GM19395 (cell line): ENCODE measurements around the gene PTPN6.

Experiments
- ATAC-seq: cut with Tn5 transposase; IDR thresholded peaks from one replicate; pipeline ENCODE4 v1.9.1; 2021; ENCODE audit warnings: mild to moderate bottlenecking, moderate library complexity; ENCODE audit not compliant: unreplicated experiment

PTPN6 gene

GRCh38 chr12:6921996-6922946 is 28.9 kb upstream of the PTPN6 start:
- peak; percentile 55 for ATAC-seq

- ATAC-seq, result no peak
These were observed 28.0 kb upstream of the PTPN6 start for GRCh38 chr12:6923003-6923732.

- ATAC-seq, result no peak
These were observed 27.3 kb upstream of the PTPN6 start for GRCh38 chr12:6923851-6924250.

GRCh38 chr12:6925239-6925539 is 26.0 kb upstream of the PTPN6 start:
- no peak for ATAC-seq

- ATAC-seq, result no peak
These were observed 25.4 kb upstream of the PTPN6 start for GRCh38 chr12:6925540-6926279.

- no peak for ATAC-seq
These were observed 23.7 kb upstream of the PTPN6 start, which contains the start of gene ATN1 for GRCh38 chr12:6927379-6928021. Gene ATN1 (plus strand): TSS chr12:6927959. CDS start chr12:6934002, 6,043 bp downstream.

- ATAC-seq, result no peak
These were observed 23.0 kb upstream of the PTPN6 start for GRCh38 chr12:6928022-6928702.

GRCh38 chr12:6928703-6929407 is 22.3 kb upstream of the PTPN6 start:
- ATAC-seq, result no peak

GRCh38 chr12:6929466-6930452 is 21.4 kb upstream of the PTPN6 start:
- ATAC-seq, result no peak

GRCh38 chr12:6932766-6933165 is 18.4 kb upstream of the PTPN6 start:
- ATAC-seq, result no peak

GRCh38 chr12:6934110-6934509 is 17.0 kb upstream of the PTPN6 start:
- ATAC-seq, result no peak

- ATAC-seq, result no peak
These were observed 15.6 kb upstream of the PTPN6 start for GRCh38 chr12:6935371-6936193.

- no peak for ATAC-seq
These were observed 14.9 kb upstream of the PTPN6 start for GRCh38 chr12:6936194-6936635.

- ATAC-seq, result peak; percentile 2
These were observed 14.3 kb upstream of the PTPN6 start for GRCh38 chr12:6936636-6937480.

GRCh38 chr12:6937481-6938352 is 13.4 kb upstream of the PTPN6 start:
- peak; percentile 87 for ATAC-seq
